Urinary bladder (tissue), 4 donors: Measurements from ENCODE around the gene NSDHL. TPM values are rescaled to one million over a fixed set of nuclear protein-coding genes. Genes with fewer than 3 reads are reported as not detected.
A peak's percentile ranks its signal among the peaks of the same experiment; 100 is the strongest.

Experiments used
- DNase-seq: peaks from one replicate; pipeline ENCODE4 v3.0.0-alpha.2; 2015; ENCODE audit errors: extremely low spot score
- H3K27ac ChIP-seq: one replicate; pipeline ENCODE4 v1.5.1; 2013; ENCODE audit warnings: low read depth, mild to moderate bottlenecking, moderate library complexity
- H3K36me3 ChIP-seq: one replicate; pipeline ENCODE4 v1.6.1; 2013; ENCODE audit warnings: mild to moderate bottlenecking, moderate library complexity; ENCODE audit not compliant: insufficient read depth
- H3K4me1 ChIP-seq: one replicate; pipeline ENCODE4 v1.6.1; 2013; ENCODE audit warnings: mild to moderate bottlenecking, moderate library complexity; ENCODE audit not compliant: insufficient read depth
- H3K4me3 ChIP-seq: one replicate; pipeline ENCODE4 v1.5.1; 2013; ENCODE audit warnings: low read depth, low read length
- WGBS: extraction: QIAGEN DNeasy Blood & Tissue Kit; methylation state at CpG from one replicate; pipeline ENCODE4 v1.1.7; 2013; 5-methylcytosine and 5-hydroxymethylcytosine counted together
- polyA plus RNA-seq: library from polyadenylated mRNA; stranded (reverse); fragments of 200-250 nt; gene quantifications from one replicate; pipeline ENCODE4 v1.2.3, GENCODE V29; 2013
- total RNA-seq: library from RNA; depleted of rRNA; stranded (reverse); fragments of >200 nt; gene quantifications from one replicate; pipeline ENCODE4 v1.2.3, GENCODE V29; 2014
- donor health status: healthy with polysubstance abuse.
- donor health status: healthy.

The NSDHL gene
- total and polyA plus RNA-seq, 2 donors: 6.2 to 15.5 TPM

DNA sequence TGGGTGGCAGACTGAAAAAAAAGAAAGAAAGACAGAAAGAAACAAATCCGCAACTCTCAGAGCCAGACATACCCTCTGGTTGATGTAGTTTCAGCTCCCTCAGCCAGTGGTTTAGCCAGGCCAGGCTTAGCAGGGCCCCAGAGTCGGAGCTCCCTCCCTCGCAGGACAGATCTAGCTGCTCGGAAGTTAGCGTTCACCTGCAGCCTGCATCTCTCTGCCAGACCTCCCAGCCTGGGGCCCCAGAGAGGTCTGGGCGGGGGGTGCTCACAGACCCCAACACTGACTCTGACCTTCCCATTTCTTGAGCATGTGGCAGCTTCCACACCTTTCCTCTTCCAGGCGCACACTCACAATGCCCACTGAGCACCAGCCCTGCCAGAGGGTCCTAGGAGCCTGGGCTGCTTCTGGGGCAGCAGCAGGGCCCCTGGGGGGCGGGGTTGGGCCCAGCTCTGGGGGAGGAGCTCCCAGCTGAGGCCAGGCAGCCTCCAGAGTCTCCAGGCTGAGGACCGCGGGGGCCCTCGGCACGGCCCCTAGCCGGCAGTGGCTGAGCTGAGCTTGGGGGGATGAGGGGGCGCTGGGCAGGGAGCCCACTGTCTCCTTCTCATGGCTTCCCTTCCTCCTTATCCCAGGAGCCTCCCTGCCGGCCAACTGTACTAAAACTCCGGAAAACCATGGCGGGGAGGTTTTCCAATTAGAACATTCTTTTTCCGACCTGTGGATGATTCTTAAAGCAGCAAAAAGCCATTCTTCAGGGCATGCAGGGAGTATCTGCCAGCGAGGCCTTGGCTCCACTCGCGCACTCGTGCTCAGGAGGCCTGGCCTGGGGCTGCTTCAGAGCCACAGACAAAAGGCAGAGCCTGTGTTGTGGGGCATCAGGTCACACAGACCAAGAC is 62.4 kb downstream of the NSDHL start:
- no peak overlapping the region for H3K4me3 ChIP-seq
- no peak overlapping the region for H3K27ac ChIP-seq
- no peaks in the 10 kb centered on the region for H3K4me1 ChIP-seq
- WGBS: 54% methylated on average over 22 of the region's 22 CpGs
- H3K36me3 ChIP-seq: no peaks in the 10 kb centered on the region
- no peak for DNase-seq

DNA sequence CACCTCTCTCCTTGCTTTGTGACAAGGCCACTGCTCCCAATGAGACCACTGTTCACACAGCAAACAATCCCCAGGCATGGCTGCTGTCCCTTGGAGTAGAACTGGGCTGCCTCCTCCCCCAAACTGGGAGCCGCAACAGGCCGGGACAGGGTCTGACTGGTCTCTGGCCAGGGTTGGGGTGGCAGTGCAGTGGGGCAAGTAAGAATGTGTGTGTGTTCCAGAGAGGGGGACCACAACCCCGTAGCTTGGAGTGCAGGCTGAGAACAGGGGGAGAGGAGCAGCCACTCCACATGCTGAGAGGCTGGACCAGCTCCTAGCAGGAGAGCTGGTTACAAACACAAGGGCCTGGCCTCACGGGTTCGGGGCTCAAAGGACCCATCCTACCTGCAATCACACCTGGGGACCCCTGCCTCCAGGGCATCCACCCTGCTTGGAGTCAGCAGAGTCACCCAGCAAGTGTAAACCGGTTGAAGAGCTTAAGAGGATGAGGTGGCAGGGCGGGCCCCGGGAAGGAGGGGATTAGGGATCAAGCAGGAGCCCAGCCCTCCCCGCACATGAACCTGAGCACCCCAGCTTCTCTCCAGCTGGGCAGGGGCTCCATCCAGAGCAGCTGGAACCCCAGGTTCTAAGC is 63.2 kb downstream of the NSDHL start:
- DNase-seq: no peak
- Histone ChIP-seq H3K27ac (no peak overlapping the region), H3K4me3 (no peak overlapping the region), H3K36me3 (no peaks in the 10 kb centered on the region), H3K4me1 (no peaks in the 10 kb centered on the region)
- WGBS: 83% methylated on average over 9 of the region's 9 CpGs

DNA sequence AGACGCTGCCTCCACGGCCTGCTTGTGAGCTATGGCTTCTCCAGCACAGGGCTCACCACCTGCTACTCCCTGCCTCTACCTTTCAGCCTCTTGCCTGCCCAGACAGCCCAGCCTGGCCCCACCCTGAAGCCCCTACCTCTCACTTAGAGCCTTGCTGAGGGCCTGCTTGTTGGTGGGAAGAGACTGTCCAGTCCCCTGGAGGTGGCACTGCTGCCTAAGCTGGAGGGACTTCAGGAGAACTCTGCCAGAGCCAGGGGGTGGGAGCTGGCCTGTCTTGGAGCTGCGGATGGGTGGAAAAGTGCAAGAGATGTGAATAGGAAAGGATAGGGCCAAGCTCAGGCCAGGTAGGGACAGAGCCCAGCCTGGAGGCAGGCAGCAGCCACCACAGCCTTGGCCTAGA is 64.3 kb downstream of the NSDHL start:
- peak overlapping the region; percentile 73 for H3K27ac ChIP-seq
- 83% methylated on average over 3 of the region's 3 CpGs for WGBS
- no peak for DNase-seq
- no peaks in the 10 kb centered on the region for H3K36me3 ChIP-seq
- H3K4me3 ChIP-seq: no peak overlapping the region
- no peaks in the 10 kb centered on the region for H3K4me1 ChIP-seq

DNA sequence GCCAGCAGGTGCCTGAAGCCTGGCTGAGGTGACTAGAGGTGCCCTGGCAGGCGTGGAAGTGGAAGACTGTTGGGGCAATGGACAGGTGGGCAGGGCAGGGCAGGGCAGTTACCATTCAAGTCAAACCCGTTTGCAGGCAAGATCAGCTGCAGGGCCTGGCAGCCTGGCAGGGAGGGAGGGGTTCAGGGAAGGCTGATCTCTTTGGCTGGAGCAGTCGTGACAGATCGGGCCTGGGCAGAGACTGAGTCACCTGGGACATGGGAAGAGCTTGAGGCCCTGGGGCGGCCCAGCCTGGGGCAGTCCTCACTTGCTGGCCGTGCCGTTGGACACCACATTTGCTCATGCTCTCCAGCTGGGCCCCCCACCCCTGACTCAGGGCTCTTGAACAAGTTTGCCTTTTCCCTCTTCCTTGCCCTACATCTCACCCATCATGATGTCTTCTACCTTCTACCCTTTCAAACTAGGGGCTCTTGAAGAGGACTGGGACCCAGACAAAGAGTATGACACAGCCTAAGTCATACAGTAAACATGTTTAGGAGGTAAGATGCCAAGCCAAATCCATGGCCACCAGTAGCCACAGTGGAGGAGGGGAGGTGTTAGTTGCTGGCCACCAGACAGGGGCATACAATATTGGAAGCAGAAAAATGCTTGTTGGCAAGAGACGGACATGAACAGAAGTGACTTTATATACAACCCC is 65.0 kb downstream of the NSDHL start:
- Histone ChIP-seq H3K4me3 (no peak overlapping the region), H3K4me1 (no peaks in the 10 kb centered on the region), H3K36me3 (no peaks in the 10 kb centered on the region), H3K27ac (no peak overlapping the region)
- 72% methylated on average over 8 of the region's 8 CpGs for WGBS
- no peak for DNase-seq

DNA sequence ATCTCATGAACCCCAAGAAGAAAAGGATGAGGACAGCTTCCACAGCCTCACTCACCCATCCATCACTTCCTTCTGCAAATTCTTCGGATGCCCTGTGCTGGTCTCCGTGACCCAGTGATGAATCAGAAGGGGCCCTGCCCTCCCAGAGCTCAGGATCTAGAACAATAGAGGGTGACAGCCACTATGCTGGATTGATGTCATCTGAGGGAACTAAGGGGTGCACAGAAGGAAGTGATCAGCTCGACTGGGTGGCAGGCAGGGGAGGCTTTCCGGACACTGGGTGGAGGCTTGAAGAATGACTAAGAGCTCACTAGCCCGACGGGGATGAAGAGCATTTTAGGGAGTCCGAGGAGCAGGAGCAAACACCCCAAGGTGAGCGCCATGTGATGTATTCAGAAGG is 65.6 kb downstream of the NSDHL start:
- WGBS: 84% methylated on average over 8 of the region's 8 CpGs
- H3K4me3 ChIP-seq: no peak overlapping the region
- H3K36me3 ChIP-seq: no peaks in the 10 kb centered on the region
- DNase-seq: no peak
- no peaks in the 10 kb centered on the region for H3K4me1 ChIP-seq
- no peak overlapping the region for H3K27ac ChIP-seq

DNA sequence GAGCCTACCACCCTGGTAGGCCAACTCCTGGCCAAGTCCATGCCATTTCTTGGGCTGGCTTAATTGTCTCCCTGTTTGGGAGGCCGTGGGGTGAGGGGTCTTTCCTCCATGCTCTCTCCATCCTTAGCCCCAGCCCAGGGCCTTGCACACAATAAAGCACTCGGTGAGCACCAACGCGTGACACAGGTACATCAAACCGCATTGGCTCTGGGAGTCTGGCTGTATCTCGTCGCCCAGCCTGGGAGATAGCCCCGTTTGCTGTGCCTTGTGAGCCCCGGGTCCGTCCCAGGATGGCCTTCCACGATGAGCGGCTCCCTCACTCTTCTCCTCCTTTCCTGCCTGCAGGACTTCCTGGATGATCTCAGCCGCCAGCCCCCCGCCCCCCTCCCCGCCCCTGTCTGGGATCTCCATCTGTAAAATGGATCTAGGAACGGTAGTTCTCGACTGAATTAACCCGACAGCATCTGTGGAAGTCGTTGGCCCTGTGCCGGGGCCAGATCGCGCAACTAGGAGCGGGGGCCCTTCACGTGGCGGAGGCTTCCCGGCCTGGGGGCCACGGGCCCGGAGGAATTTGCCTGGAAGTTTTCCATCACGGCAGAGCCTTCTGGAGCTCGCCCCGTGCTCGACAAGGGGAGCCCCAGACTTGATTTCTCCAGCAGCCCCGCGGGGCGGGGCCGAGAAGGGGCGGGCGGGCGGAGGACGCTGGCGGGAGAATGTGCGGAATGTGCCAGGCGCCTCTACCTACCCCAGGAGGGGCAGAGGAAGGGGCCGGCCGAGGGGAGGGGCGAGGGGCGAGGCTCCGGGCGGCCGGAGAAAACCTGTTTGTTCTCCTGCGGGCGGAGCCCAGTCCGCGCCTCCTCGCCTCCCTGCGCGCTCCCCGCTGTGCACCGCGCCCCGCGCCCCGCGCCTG is 66.6 kb downstream of the NSDHL start, which contains the start of gene ZNF185:
Gene ZNF185 (plus strand): TSS at position 846 of the 910 bp plus-strand sequence. CDS start 16,423 bp downstream, outside the sequence.
- Histone ChIP-seq H3K4me1 (no peaks in the 10 kb centered on the region), H3K27ac (peak within 1 kb of the TSS; percentile 41), H3K36me3 (no peaks in the 10 kb centered on the region), H3K4me3 (peak within 1 kb of the TSS; percentile 33)
- no peak for DNase-seq
- 17% methylated on average over 50 of the region's 64 CpGs for WGBS

DNA sequence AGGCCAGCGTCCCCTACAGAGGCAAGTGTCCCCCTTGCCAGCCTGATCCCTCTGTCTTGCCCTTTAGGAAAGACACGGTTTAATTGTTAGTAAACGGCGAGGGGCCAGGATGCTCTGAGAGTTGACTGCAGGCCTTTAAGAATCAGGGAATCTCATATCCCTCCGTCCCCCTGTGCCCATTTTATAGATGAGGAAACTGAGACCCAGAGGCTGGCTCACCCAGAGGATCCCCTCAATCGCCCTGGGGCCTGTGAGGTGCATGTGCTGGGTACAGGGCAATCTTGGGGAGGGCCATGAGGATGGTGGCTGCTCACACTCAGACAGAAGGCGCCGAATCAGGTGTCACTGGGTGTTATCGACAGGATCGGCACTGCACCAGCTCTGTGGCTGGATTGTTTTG is 67.6 kb downstream of the NSDHL start:
- Histone ChIP-seq H3K4me1 (no peaks in the 10 kb centered on the region), H3K27ac (no peak overlapping the region), H3K36me3 (no peaks in the 10 kb centered on the region), H3K4me3 (peak overlapping the region; percentile 33)
- DNase-seq: no peak
- WGBS: 69% methylated on average over 10 of the region's 10 CpGs

DNA sequence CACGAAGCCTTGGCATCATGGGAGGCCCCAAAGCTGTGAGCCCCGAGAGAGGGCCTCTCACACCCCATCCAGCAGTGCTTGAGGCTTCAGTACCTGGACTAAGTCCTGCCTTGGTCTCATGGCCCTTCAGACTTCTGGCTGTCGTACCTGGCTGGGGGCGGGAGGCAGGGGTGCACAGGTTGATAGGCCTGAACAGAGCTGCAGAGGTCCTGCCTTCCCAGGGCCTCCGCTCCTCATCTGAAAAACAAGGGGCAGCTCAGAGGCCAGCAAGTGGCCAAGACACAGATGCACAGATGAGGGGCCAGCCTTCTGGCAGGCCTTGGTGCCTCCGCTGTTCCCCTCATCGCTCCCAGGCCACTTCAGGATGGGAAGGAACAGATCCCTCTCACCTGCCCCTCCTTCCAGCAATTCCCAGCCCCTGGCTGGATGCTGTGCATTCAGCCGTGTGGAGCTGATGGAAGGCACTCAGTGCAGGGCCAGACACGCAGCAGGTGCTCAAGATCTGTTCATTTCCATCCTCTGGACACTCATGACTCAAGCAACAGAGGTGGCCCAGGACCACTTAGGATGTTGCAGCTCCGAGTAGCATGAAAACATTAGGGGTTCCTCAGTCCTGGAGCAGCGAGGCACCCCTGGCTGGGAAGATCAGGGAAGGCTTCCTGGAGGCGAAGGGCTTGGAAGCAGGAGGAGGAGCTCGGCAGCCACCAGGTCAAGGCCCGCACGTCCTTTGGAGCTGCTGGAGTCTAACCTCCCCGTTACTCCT is 68.4 kb downstream of the NSDHL start:
- Histone ChIP-seq H3K36me3 (no peaks in the 10 kb centered on the region), H3K27ac (no peak overlapping the region), H3K4me1 (no peaks in the 10 kb centered on the region), H3K4me3 (no peak overlapping the region)
- 93% methylated on average over 16 of the region's 16 CpGs for WGBS
- no peak for DNase-seq

DNA sequence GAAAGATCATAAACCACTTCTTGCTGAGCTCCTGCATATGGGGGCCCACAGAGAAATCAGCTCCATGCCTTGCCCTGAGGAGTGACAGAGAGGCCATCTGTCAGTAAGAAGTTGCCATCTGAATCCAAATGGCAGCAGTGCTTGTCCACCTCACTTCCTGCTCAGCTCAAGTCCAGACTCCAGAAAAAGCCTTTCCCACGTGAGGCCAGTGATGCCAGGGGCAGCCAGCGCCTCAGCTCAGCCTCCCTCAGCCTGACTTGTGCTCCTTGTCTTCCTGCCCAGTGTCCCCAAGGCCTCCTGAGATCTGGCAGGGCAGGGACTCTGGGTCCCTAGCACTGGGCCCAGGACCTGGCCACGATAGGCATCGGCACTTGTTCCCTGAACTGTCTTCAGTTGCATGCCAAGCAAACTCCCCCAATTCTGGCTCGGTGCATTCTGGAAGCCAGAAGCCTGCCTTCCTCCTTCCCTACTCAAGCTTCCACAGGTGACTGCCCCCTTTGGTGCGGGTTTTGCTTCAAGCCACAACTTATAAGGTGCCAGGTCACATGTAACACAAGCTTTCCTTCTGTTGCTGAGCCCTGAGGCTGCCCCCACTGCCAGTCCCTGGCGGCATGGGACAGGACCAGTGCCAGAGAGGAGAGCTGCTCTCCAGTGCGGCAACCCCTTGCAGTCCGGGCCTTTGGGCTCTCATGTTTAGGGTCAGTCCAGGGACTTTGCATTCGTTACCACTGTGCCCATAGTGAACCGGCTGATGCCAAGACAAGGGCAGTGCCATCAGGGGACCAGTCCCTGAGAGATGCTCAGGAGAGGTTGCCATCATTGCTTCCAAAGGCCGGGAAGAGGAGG is 69.2 kb downstream of the NSDHL start:
- no peak for DNase-seq
- Histone ChIP-seq H3K4me3 (no peak overlapping the region), H3K27ac (no peak overlapping the region), H3K4me1 (no peaks in the 10 kb centered on the region), H3K36me3 (no peaks in the 10 kb centered on the region)
- 94% methylated on average over 12 of the region's 12 CpGs for WGBS

DNA sequence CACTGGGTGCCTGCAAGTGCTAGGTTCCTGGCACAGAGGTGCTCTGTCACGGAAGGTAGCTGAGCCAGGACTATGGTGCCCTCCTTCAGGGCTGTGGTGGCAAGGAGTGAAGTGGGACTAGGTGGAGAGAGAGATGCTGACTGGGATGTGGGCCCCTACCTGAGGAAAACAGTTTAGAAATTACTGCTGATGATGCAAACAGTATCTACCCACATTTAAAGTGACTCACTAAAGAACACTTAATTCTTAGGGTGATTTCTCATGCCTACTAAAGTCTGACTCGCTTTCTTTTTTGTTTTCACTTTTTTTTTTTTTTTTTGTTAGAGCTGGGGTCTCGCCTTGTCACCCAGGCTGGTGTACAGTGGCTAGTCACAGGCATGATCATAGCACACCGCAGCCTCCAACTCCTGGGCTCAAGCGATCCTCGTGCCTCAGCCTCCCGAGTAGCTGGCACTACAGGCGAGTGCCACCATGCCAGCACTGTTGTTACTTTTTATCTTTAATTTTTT is 70.1 kb downstream of the NSDHL start:
- Histone ChIP-seq H3K27ac (no peak overlapping the region), H3K4me1 (no peaks in the 10 kb centered on the region), H3K36me3 (no peaks in the 10 kb centered on the region), H3K4me3 (no peak overlapping the region)
- no peak for DNase-seq
- 96% methylated on average over 8 of the region's 8 CpGs for WGBS

DNA sequence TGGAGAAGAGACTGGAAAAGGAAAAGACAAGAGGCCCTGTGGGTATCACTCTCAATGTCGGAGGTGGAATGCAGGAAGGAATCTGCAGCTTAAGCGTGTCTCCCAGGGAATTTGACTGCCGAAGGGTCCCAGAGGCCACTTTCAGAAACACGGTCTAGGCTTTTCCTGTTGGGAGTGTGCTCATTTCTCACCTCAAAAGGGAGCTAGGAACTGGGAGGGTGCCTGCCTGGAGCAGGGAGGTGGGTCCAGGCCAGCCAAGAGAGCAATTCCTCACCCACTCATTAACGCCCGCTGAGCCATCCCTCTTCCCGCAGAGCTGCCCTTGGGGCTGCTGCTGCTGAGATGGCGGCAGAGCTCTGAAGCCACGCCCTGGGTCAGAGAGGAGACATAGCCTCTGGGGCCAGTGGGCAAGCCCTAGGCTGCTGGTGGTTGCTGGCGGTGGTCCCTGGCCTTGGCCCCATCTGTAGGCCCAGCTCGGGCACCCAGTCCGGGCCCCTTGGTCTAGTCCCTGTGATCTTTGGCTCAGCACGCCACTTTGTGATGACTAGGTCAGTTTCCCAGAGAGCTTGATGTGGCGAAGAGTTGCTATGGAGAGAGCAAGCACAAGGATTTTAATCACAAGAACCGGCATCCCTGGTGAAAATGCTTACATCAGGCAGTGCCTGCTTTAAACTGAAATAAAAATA is 71.1 kb downstream of the NSDHL start:
- Histone ChIP-seq H3K27ac (no peak overlapping the region), H3K4me1 (no peaks in the 10 kb centered on the region), H3K36me3 (no peaks in the 10 kb centered on the region), H3K4me3 (no peak overlapping the region)
- 78% methylated on average over 15 of the region's 15 CpGs for WGBS
- no peak for DNase-seq
